ENCODE measurements around the gene TP63. TPM values are rescaled to one million over a fixed set of nuclear protein-coding genes. Genes with fewer than 3 reads are reported as not detected.

TP63 gene
- total and polyA plus RNA-seq, 2 donors (not counting 3 experiments of a cell fraction or from before 2014, with no cell fraction given): not detected

DNA sequence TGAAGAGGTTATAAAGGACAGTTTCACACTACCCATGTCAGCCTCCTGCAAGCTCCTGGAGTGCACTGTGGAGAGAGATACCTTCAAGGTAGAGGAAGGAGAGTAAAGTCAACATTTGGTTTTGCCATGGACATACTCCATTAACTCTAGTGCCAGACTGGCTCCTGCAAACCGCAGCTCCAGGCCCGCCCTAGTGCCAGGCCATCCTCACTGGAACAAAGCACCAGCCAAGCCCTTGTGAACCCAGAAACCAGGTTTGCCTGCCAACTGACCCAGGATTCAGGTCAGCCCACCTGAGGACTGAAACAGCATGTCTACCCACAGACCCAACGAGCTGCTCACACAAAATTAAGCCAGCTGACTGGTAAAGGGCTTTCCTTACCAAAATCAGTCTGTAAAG lies 41.0 kb upstream of the TP63 start:
- TF ChIP-seq POLR2A (IDR thresholded peaks at IDR 0.05; ENCODE audit: low read depth, low read length) (no peak), POLR2AphosphoS5 (IDR thresholded peaks at IDR 0.05; ENCODE audit: insufficient read depth, low read depth, low read length) (no peak), MYC (IDR thresholded peaks at IDR 0.05; ENCODE audit: low read depth, low read length) (no peak), JUN (IDR thresholded peaks at IDR 0.05; ENCODE audit: borderline replicate concordance, insufficient read depth, insufficient read length, low read depth) (no peak), EZH2 (IDR thresholded peaks at IDR 0.05; ENCODE audit: borderline replicate concordance, low read depth, low read length, severe bottlenecking) (no peak), FOS (IDR thresholded peaks at IDR 0.05; ENCODE audit: borderline replicate concordance, insufficient read depth, low read length) (no peak), GATA2 (IDR thresholded peaks at IDR 0.05; ENCODE audit: insufficient read depth, insufficient read length, low read depth, low read length) (no peak)
- TF ChIP-seq, protein P1, sequence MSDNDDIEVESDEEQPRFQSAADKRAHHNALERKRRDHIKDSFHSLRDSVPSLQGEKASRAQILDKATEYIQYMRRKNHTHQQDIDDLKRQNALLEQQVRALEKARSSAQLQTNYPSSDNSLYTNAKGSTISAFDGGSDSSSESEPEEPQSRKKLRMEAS (IDR thresholded peaks at IDR 0.05; ENCODE audit: insufficient read depth, insufficient read length): no peak
- TF ChIP-seq, protein P2, sequence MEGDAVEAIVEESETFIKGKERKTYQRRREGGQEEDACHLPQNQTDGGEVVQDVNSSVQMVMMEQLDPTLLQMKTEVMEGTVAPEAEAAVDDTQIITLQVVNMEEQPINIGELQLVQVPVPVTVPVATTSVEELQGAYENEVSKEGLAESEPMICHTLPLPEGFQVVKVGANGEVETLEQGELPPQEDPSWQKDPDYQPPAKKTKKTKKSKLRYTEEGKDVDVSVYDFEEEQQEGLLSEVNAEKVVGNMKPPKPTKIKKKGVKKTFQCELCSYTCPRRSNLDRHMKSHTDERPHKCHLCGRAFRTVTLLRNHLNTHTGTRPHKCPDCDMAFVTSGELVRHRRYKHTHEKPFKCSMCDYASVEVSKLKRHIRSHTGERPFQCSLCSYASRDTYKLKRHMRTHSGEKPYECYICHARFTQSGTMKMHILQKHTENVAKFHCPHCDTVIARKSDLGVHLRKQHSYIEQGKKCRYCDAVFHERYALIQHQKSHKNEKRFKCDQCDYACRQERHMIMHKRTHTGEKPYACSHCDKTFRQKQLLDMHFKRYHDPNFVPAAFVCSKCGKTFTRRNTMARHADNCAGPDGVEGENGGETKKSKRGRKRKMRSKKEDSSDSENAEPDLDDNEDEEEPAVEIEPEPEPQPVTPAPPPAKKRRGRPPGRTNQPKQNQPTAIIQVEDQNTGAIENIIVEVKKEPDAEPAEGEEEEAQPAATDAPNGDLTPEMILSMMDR (IDR thresholded peaks at IDR 0.05; ENCODE audit: extremely low read depth in 1 of 2, insufficient read depth in 1 of 2, low read depth in 1 of 2, low read length in 2 of 2): no peak
- H3K27ac ChIP-seq (ENCODE audit: insufficient read depth, low read depth, low read length): no peak overlapping the region
- H3K9me1 ChIP-seq (replicated peaks; ENCODE audit: control insufficient read depth, extremely low read depth, insufficient read depth, low read length): no peaks in the 10 kb centered on the region
- intact Hi-C loops (cut with micrococcal nuclease) (no loop called here), dilution Hi-C loops (cut with MboI; ENCODE audit: extremely low pct_ligation_motif_present, low sequenced_read_pairs) (no loop called here)
- no peaks in the 10 kb centered on the region for H3K36me3 ChIP-seq (ENCODE audit: control insufficient read depth in 2 of 2, extremely low read depth in 1 of 2, insufficient read depth in 2 of 2, low read length in 2 of 2)
- no peak for FAIRE-seq
- H3K27me3 ChIP-seq (ENCODE audit: control insufficient read depth in 2 of 2, insufficient read depth in 2 of 2, low read length in 2 of 2): no peaks in the 10 kb centered on the region
- ChIA-PET CTCF (no interaction called here), POLR2A (no interaction called here)
- H3K9ac ChIP-seq (replicated peaks; ENCODE audit: extremely low read depth, insufficient read depth, low read length): no peak overlapping the region
- H3K4me2 ChIP-seq (ENCODE audit: insufficient read depth, low read length): no peak overlapping the region
- no peaks in the 10 kb centered on the region for H3K9me3 ChIP-seq (replicated peaks; ENCODE audit: control insufficient read depth, insufficient read depth, low read length)
- no peaks in the 10 kb centered on the region for H3K79me2 ChIP-seq (ENCODE audit: control insufficient read depth, insufficient read depth, low read length)
- no peaks in the 10 kb centered on the region for H3K4me1 ChIP-seq (ENCODE audit: control insufficient read depth, extremely low read depth, insufficient read depth, low read length)
- H2AFZ ChIP-seq (ENCODE audit: low read depth, low read length): no peak overlapping the region
- DNase-seq (ENCODE audit: low read depth, low spot score): no peak
- no TSS peak for BruUV-seq (replicated peaks)
- H3K4me3 ChIP-seq (replicated peaks in 1 of 3; ENCODE audit: insufficient read depth in 1 of 3, low read depth in 1 of 3, low read length in 3 of 3): no peak overlapping the region
- no peaks in the 10 kb centered on the region for H4K20me1 ChIP-seq (replicated peaks; ENCODE audit: control insufficient read depth, extremely low read depth, insufficient read depth, low read length)

Data from endothelial cell of umbilical vein (primary cell).